Skin epidermis (tissue), 12 donors: ENCODE results near the gene PRAC1.

ENCODE experiments used
- H3K27ac ChIP-seq, 21 experiments: fragments of 200-600 bp; sonication (generic) in 11 of 21; one replicate each; pipeline ENCODE4 v1.5.0; 2020; ENCODE audit warnings: mild to moderate bottlenecking in 3 of 21, inconsistent platforms in 2 of 21, moderate library complexity in 2 of 21
- H3K4me3 ChIP-seq, 7 experiments: fragments of 200-600 bp; sonication (generic) in 2 of 7; one replicate each; pipeline ENCODE4 v1.5.0; 2020; ENCODE audit warnings: inconsistent platforms in 2 of 7, mild to moderate bottlenecking in 2 of 7, moderate library complexity in 1 of 7

The PRAC1 gene

GRCh38 chr17:48722201-48722907, at the start of gene PRAC1:
TSS of gene PRAC1 (minus strand) at chr17:48722518. CDS start at chr17:48722392, 126 bp downstream.
- H3K4me3 ChIP-seq, result peak within 1 kb of the TSS in 1 of 7 experiments; percentile 6
- peak within 1 kb of the TSS in 2 of 21 experiments; percentile 72 to 73 for H3K27ac ChIP-seq

GRCh38 chr17:48770954-48771353, 48.6 kb upstream of the PRAC1 start:
- H3K27ac ChIP-seq, result no peak overlapping the region
- H3K4me3 ChIP-seq, result no peak overlapping the region

- no peak overlapping the region for H3K4me3 ChIP-seq
- H3K27ac ChIP-seq, result no peak overlapping the region
Measured at GRCh38 chr17:48769009-48769675, 46.8 kb upstream of the PRAC1 start.

GRCh38 chr17:48767263-48767774, 45.0 kb upstream of the PRAC1 start:
- Histone ChIP-seq H3K4me3 (no peak overlapping the region), H3K27ac (no peak overlapping the region)

GRCh38 chr17:48761114-48761513, 38.8 kb upstream of the PRAC1 start:
- no peak overlapping the region for H3K4me3 ChIP-seq

GRCh38 chr17:48760411-48760810, 38.1 kb upstream of the PRAC1 start:
- no peak overlapping the region for H3K4me3 ChIP-seq
- H3K27ac ChIP-seq, result no peak overlapping the region

More at GRCh38 chr17:48761114-48761513, 38.8 kb upstream of the PRAC1 start:
- H3K27ac ChIP-seq, result no peak overlapping the region

GRCh38 chr17:48759288-48759687, 37.0 kb upstream of the PRAC1 start:
- Histone ChIP-seq H3K4me3 (no peak overlapping the region), H3K27ac (no peak overlapping the region)

GRCh38 chr17:48757524-48757961, 35.2 kb upstream of the PRAC1 start:
- no peak overlapping the region for H3K27ac ChIP-seq
- H3K4me3 ChIP-seq, result no peak overlapping the region

- Histone ChIP-seq H3K27ac (no peak overlapping the region), H3K4me3 (no peak overlapping the region)
Measured at GRCh38 chr17:48756830-48757251, 34.5 kb upstream of the PRAC1 start.

- Histone ChIP-seq H3K4me3 (no peak overlapping the region), H3K27ac (no peak overlapping the region)
Measured at GRCh38 chr17:48755356-48755755, 33.0 kb upstream of the PRAC1 start.

GRCh38 chr17:48754500-48755261, 32.4 kb upstream of the PRAC1 start:
- H3K27ac ChIP-seq, result no peak overlapping the region

GRCh38 chr17:48753794-48754499, 31.6 kb upstream of the PRAC1 start:
- H3K4me3 ChIP-seq, result no peak overlapping the region
- no peak overlapping the region for H3K27ac ChIP-seq

More at GRCh38 chr17:48754500-48755261, 32.4 kb upstream of the PRAC1 start:
- H3K4me3 ChIP-seq, result no peak overlapping the region

- Histone ChIP-seq H3K4me3 (no peak overlapping the region), H3K27ac (no peak overlapping the region)
Measured at GRCh38 chr17:48752399-48753288, 30.3 kb upstream of the PRAC1 start.

- H3K27ac ChIP-seq, result no peak overlapping the region
- H3K4me3 ChIP-seq, result no peak overlapping the region
Measured at GRCh38 chr17:48751733-48752398, 29.5 kb upstream of the PRAC1 start.

- H3K4me3 ChIP-seq, result no peak overlapping the region
- no peak overlapping the region for H3K27ac ChIP-seq
Measured at GRCh38 chr17:48751172-48751571, 28.9 kb upstream of the PRAC1 start.

GRCh38 chr17:48749621-48750553, 27.6 kb upstream of the PRAC1 start:
- Histone ChIP-seq H3K4me3 (no peak overlapping the region), H3K27ac (no peak overlapping the region)
